Coronary artery (tissue), 2 donors: Measurements from ENCODE around the gene KRTDAP.
"Not testable (repeated sequence)": the region's sequence is repeated elsewhere in the genome, so short reads cannot be mapped to it uniquely, and the experiment has no call there.

Experiments
- DNase-seq: peaks from one replicate; pipeline ENCODE4 v3.0.0-alpha.2; 2017; ENCODE audit warnings: low spot score
- H3K27ac ChIP-seq, 2 donors: fragments of 200-600 bp; sonication (generic); one replicate each; pipeline ENCODE4 v1.5.1; 2016 to 2019
- H3K4me3 ChIP-seq: fragments of 200-600 bp; sonication (generic); 2 replicates; pipeline ENCODE4 v1.5.1; 2016; ENCODE audit warnings: mild to moderate bottlenecking, moderate library complexity
- TF ChIP-seq, protein P1 (sequence below): fragments of 200-600 bp; sonication (generic); IDR thresholded peaks from one replicate; pipeline ENCODE4 v1.5.1; 2019; ENCODE audit warnings: antibody characterized with exemption

KRTDAP gene

DNA sequence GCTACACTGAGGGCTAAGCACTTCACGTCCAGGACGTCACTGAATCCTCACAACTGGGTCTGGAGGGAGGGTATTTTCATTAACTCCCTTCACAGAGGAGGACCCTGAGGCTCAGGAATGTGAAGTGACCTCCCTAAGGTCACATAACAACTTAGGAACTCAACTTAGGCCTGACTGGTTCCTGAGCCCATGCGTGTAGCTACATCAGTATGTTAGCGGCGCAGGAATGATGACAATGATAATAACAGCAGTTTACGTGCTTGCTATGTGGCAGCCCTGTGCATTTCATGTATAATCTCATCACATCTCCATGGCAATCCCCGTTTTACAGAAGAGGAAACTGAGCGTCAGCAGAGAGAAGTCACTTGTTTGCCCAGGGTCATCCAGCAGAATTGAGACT is 18.3 kb downstream of the KRTDAP start:
- DNase-seq: no peak
- H3K4me3 ChIP-seq: no peak overlapping the region
- TF ChIP-seq, protein P1, sequence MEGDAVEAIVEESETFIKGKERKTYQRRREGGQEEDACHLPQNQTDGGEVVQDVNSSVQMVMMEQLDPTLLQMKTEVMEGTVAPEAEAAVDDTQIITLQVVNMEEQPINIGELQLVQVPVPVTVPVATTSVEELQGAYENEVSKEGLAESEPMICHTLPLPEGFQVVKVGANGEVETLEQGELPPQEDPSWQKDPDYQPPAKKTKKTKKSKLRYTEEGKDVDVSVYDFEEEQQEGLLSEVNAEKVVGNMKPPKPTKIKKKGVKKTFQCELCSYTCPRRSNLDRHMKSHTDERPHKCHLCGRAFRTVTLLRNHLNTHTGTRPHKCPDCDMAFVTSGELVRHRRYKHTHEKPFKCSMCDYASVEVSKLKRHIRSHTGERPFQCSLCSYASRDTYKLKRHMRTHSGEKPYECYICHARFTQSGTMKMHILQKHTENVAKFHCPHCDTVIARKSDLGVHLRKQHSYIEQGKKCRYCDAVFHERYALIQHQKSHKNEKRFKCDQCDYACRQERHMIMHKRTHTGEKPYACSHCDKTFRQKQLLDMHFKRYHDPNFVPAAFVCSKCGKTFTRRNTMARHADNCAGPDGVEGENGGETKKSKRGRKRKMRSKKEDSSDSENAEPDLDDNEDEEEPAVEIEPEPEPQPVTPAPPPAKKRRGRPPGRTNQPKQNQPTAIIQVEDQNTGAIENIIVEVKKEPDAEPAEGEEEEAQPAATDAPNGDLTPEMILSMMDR: no peak
- no peak overlapping the region for H3K27ac ChIP-seq

DNA sequence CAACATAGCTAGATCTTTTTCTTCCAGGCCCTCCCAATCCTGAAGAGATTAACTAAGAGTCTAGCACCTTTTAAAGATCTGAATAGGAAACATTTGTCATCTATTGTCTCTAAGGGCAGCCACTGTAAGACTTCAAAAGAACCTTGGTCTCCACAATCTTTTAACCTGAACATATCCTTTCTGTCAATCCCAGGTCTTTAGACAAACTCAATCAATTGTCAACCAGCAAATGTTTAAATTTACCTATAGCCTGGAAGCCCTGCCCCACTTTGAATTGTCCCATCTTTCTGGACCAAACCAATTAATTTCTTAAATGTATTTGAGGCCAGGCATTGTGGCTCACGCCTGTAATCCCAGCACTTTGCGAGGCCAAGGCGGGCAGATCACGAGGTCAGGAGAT is 19.2 kb downstream of the KRTDAP start:
- not testable (repeated sequence) for H3K4me3 ChIP-seq, H3K27ac ChIP-seq, DNase-seq

DNA sequence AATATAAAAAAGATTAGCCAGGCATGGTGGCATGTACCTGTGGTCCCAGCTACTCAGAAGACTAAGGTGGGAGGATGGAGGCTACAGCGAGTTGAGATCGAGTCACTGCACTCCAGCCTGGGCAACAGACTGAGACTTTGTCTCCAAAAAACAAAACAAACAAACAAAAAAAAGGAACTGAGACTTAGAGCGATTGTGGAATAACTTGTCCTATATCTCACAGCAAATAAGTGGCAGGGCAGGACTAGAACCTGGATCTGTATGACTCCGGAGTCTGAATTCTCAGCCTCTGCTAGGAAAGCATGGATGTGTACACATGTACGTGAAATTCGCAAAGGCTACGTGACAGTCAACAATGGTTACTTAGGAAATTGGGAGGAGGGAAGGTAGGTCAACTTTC is 20.1 kb downstream of the KRTDAP start:
- Histone ChIP-seq H3K4me3 (no peak overlapping the region), H3K27ac (no peak overlapping the region)
- TF ChIP-seq, protein P1: no peak
- DNase-seq: no peak

DNA sequence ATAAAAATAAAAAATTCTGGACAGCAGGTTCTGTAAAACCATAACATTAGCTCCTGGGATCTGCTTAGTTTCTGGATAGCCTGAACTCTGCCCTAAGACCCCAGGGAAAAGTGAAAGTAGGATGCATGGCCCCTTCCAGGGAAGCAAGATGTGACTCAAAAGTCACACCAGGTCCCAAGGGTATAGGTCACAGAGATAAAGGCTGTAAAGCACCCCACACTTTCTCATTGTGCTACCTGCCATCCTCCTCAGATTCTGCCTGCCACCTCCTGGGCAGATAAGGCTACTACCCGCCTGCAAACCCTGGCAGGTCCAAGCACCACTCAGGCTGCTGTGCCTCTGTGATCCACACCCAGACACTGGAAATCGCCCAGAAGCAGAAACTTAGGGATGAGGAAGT is 21.6 kb downstream of the KRTDAP start:
- no peak overlapping the region for H3K27ac ChIP-seq
- no peak for DNase-seq
- TF ChIP-seq, protein P1: no peak
- H3K4me3 ChIP-seq: no peak overlapping the region

DNA sequence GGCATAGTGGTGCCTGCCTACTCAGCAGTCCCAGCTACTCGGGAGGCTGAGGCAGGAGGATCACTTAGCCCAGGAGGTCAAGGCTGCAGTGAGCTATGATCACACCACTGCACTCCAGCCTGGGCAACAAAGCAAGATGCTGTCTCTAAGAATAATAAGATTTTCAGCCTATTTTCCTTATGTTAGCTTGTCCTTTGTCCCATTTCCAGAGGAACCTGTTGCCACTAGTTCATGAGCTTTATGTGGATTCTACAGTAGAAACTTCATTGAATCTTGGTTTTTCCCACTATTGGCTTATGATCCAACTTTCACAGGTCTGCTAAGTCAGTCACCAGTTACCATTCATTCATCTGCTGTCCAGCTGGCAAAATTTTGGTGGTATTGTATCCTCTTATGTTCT is 24.0 kb downstream of the KRTDAP start:
- TF ChIP-seq, protein P1: no peak
- Histone ChIP-seq H3K4me3 (no peak overlapping the region), H3K27ac (no peak overlapping the region)
- no peak for DNase-seq

DNA sequence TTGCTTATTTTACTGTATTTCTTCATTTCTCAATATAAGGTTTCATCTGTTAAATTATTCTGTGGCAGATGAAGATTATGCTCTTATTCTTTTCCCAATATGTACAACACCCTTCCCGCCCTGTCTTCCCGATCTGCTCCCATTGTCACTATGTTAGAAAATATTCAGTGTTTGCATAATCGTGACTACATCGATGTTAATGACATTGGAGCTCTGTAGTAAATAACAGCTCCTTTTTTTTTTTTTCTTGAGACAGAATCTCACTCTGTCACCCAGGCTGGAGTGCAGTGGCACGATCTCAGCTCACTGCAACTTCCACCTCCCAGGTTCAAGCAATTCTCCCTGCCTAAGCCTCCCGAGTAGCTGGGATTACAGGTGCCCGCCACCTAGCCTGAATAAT is 27.3 kb downstream of the KRTDAP start:
- H3K27ac ChIP-seq, DNase-seq: not testable (repeated sequence)

DNA sequence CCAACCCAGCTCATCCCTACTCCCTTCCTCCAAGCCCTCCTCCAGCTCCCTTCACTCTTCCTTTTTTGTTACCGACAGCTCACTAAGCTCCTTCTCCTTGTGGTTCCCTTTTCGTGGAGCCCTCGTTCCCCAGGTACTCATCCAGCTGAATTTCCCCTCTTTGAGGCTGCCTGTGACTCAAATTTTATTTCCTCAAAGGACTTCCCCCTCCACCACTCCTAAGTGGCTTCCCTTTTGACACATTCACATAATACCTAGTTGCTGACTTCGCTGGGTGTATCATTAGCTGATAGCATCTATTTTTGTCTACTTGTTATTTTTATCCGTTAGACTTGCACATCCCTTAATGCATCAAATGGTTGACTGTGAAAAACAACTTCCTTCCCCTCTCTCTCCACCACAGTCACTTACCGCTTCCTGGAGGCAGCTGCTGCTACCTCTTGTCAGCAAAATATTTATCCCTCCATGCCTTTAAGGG is 27.7 kb downstream of the KRTDAP start:
- TF ChIP-seq, protein P1: no peak
- DNase-seq: no peak
- H3K27ac ChIP-seq: no peak overlapping the region
- no peak overlapping the region for H3K4me3 ChIP-seq

More for the DNA sequence above, 27.3 kb downstream of the KRTDAP start:
- H3K4me3 ChIP-seq: not testable (repeated sequence)

DNA sequence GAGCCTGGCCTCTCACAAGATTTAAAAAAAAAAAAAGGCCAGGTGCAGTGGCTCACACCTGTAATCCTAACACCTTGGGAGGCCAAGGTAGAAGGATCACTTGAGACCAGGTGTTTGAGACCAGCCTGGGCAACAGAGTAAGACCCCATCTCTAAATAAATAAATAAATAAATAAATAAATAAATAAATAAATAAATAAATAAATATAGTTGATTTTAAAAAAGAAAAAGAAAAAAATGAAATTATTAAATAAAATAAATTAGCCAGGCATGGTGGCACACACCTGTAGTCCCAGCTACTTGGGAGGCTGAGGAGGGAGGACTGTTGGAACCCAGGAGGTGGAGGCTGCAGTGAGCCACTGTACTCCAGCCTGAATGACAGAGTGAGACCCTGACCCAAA is 28.5 kb downstream of the KRTDAP start:
- DNase-seq, H3K4me3 ChIP-seq, H3K27ac ChIP-seq: not testable (repeated sequence)

DNA sequence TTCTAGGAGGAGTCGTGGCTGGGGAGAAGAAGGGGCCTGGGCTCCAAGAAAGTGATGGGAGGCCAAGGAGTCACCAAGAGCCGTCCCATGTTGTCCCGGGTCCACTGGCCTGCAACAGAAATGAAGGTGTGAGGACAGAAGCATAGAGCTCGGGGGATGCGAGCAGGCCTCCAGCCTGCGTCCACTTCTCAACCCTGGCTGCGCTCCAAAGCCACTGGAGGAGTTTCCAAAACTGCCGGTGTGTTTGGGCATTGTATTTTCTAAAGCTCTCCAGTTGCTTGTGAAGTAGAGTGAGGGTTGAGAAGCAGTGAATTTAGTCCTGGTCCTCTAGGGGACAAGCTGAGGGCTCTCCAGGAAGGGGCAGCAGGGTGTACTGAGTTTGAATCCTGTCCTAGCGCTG is 29.2 kb downstream of the KRTDAP start:
- H3K27ac ChIP-seq: no peak overlapping the region
- TF ChIP-seq, protein P1: no peak
- no peak for DNase-seq
- H3K4me3 ChIP-seq: no peak overlapping the region
